Vagina (tissue), 2 donors: Measurements from ENCODE around the gene AVPR1A.

Experiments
- POLR2A ChIP-seq, 2 donors: fragments of 450-650 bp; IDR thresholded peaks; one replicate each; pipeline ENCODE4 v1.6.1; 2017; ENCODE audit warnings: antibody characterized with exemption in 2 of 2, mild to moderate bottlenecking in 2 of 2, moderate library complexity in 2 of 2
- POLR2AphosphoS5 ChIP-seq, 2 donors: sonication (generic); formaldehyde crosslinking; IDR thresholded peaks; one replicate each; pipeline ENCODE4 v1.9.0; 2017; ENCODE audit warnings: antibody characterized with exemption in 2 of 2, mild to moderate bottlenecking in 2 of 2, low read depth in 1 of 2; ENCODE audit not compliant: insufficient read depth in 1 of 2
- TF ChIP-seq, protein P1 (sequence below), 3 experiments: fragments of 450-650 bp in 2 of 3; fragments of 200-600 bp in 1 of 3; sonication (generic) in 1 of 3; IDR thresholded peaks; one replicate each; pipeline ENCODE4 v1.5.1; 2017 to 2019; ENCODE audit warnings: antibody characterized with exemption in 3 of 3, mild to moderate bottlenecking in 2 of 3, moderate library complexity in 2 of 3

DNA sequence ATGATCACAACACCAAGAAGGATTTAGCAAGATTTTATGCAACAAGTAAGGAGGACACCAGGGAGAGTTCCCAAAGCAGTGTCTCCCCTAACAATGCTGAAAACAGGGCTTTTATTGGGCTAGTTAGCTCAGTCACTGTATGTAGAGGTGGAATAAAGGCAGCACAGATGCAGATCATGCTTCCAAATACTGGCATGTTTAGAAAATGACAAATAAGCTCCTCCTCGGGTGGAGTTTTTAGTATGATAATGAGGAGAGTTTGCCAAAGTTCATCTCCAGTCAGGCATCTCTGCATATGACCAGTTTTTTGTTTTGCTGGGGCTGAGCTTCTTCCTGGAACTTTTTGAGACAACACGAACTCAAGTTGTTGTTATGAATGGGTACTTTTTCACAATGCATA lies 4.4 kb upstream of the AVPR1A start:
- TF ChIP-seq, protein P1, sequence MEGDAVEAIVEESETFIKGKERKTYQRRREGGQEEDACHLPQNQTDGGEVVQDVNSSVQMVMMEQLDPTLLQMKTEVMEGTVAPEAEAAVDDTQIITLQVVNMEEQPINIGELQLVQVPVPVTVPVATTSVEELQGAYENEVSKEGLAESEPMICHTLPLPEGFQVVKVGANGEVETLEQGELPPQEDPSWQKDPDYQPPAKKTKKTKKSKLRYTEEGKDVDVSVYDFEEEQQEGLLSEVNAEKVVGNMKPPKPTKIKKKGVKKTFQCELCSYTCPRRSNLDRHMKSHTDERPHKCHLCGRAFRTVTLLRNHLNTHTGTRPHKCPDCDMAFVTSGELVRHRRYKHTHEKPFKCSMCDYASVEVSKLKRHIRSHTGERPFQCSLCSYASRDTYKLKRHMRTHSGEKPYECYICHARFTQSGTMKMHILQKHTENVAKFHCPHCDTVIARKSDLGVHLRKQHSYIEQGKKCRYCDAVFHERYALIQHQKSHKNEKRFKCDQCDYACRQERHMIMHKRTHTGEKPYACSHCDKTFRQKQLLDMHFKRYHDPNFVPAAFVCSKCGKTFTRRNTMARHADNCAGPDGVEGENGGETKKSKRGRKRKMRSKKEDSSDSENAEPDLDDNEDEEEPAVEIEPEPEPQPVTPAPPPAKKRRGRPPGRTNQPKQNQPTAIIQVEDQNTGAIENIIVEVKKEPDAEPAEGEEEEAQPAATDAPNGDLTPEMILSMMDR (IDR thresholded peaks at IDR 0.05), result no peak
- TF ChIP-seq POLR2AphosphoS5 (IDR thresholded peaks at IDR 0.05; ENCODE audit: insufficient read depth in 1 of 2, low read depth in 1 of 2) (no peak), POLR2A (IDR thresholded peaks at IDR 0.05) (no peak)
